HepG2 (cell line): ENCODE data around the gene CYTH2.

Source experiments
- ATF1 ChIP-seq: IDR thresholded peaks from 2 replicates; pipeline ENCODE4 v1.6.1; 2016; ENCODE audit warnings: mild to moderate bottlenecking, control low read depth
- CREB1 ChIP-seq, 2 experiments: fragments of 450-650 bp in 1 of 2; IDR thresholded peaks; 2 replicates each; pipeline ENCODE4 v1.6.1; 2016 to 2017; ENCODE audit warnings: control low read depth in 1 of 2, mild to moderate bottlenecking in 1 of 2, missing compliant biosample characterization in 1 of 2, missing genetic modification characterization in 1 of 2
- CTCF ChIP-seq: sonication (generic); formaldehyde crosslinking; IDR thresholded peaks from 2 replicates; pipeline ENCODE4 v1.5.0; 2020; ENCODE audit warnings: mild to moderate bottlenecking, missing genetic modification reagents, moderate library complexity
- DMAP1 ChIP-seq: IDR thresholded peaks from 2 replicates; pipeline ENCODE4 v1.6.1; 2016
- EZH2 ChIP-seq: conservative IDR thresholded peaks from 2 replicates; pipeline ENCODE4 v1.6.1; 2012; ENCODE audit warnings: mild to moderate bottlenecking, low read depth, low read length, moderate library complexity
- GABPB1 ChIP-seq: IDR thresholded peaks from 2 replicates; pipeline ENCODE4 v1.6.1; 2016; ENCODE audit warnings: mild to moderate bottlenecking, missing genetic modification reagents, moderate library complexity, missing compliant biosample characterization
- JUND ChIP-seq: sonication (generic); formaldehyde crosslinking; IDR thresholded peaks from 2 replicates; pipeline ENCODE4 v1.8.0; 2022; ENCODE audit warnings: mild to moderate bottlenecking, missing genetic modification reagents
- NONO ChIP-seq, 2 experiments: fragments of 450-650 bp in 1 of 2; sonication (generic) in 1 of 2; formaldehyde crosslinking in 1 of 2; IDR thresholded peaks in 1 of 2; conservative IDR thresholded peaks in 1 of 2; 2 replicates each; pipeline versions ENCODE4 v1.6.1 to v1.8.0; 2017 to 2022; ENCODE audit warnings: mild to moderate bottlenecking in 1 of 2, missing genetic modification reagents in 1 of 2, moderate library complexity in 1 of 2
- PHB2 ChIP-seq: fragments of 450-650 bp; IDR thresholded peaks from 2 replicates; pipeline ENCODE4 v1.6.1; 2018; ENCODE audit not compliant: partially characterized antibody
- POLR2A ChIP-seq, 2 experiments: IDR thresholded peaks; 2 replicates each; pipeline ENCODE4 v1.6.1; 2011; ENCODE audit warnings: low read depth in 2 of 2, low read length in 2 of 2, mild to moderate bottlenecking in 1 of 2, moderate library complexity in 1 of 2; ENCODE audit not compliant: insufficient read depth in 1 of 2
- REL ChIP-seq: sonication (generic); formaldehyde crosslinking; conservative IDR thresholded peaks from 2 replicates; pipeline ENCODE4 v1.8.0; 2022; ENCODE audit warnings: mild to moderate bottlenecking, missing genetic modification reagents, moderate library complexity
- REST ChIP-seq, 2 experiments: IDR thresholded peaks; 2 replicates each; pipeline ENCODE4 v1.6.1; 2011 to 2012; ENCODE audit warnings: low read length in 2 of 2, borderline replicate concordance in 1 of 2, low read depth in 1 of 2, mild to moderate bottlenecking in 1 of 2, moderate library complexity in 1 of 2
- SMC3 ChIP-seq: IDR thresholded peaks from 2 replicates; pipeline ENCODE4 v1.6.1; 2011; ENCODE audit warnings: low read length, improper control_type of control experiment
- ZNF530 ChIP-seq: sonication (generic); formaldehyde crosslinking; IDR thresholded peaks from 2 replicates; pipeline ENCODE4 v1.5.0; 2020; ENCODE audit warnings: low read depth, mild to moderate bottlenecking, missing genetic modification reagents

DNA sequence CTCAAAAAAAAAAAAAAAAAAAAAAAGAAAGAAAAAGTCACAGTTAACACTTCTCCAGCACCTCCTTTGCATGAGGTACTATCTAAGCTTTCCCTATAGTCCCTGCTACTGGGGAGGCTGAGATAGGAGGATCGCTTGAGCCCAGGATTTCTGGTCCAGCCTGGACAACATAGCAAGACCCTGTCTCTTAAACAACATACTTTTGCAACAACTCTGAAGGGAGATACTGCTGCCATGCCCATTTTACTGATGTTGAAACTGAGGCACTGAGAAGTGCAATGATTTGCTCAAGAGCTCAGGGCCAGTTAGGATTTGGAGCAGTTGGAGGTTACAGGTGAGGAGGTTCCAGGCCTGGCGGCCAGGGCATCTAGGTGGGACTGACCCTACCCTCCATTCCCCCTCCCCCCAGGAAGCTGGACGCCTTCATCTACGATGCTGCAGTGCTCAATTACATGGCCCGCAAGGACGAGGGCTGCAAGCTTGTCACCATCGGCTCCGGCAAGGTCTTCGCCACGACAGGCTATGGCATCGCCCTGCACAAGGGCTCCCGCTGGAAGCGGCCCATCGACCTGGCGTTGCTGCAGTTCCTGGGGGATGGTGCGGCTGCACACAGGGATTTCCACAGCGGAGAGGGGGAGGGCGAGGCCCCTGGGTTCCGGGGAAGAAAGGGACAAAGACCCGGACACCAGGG lies 27.7 kb upstream of the CYTH2 start:
- TF ChIP-seq SMC3 (no peak), ATF1 (CRISPR knock-in tag) (no peak), CTCF (CRISPR knock-in tag) (no peak), PHB2 (no peak), ZNF530 (no peak), POLR2A (IDR thresholded peaks at IDR 0.05; ENCODE audit: insufficient read depth in 1 of 2, low read depth in 2 of 2, low read length in 2 of 2) (no peak), REST (IDR thresholded peaks at IDR 0.05; ENCODE audit: borderline replicate concordance in 1 of 2, low read depth in 1 of 2, low read length in 2 of 2) (no peak), EZH2 (no peak), REL (CRISPR knock-in tag) (no peak), NONO (IDR thresholded peaks at IDR 0.05) (no peak), NONO (CRISPR knock-in tag; conservative IDR thresholded peaks at IDR 0.05) (no peak), JUND (CRISPR knock-in tag) (no peak), DMAP1 (CRISPR knock-in tag) (no peak), GABPB1 (CRISPR knock-in tag) (no peak), CREB1 (IDR thresholded peaks at IDR 0.05) (no peak), CREB1 (CRISPR knock-in tag; IDR thresholded peaks at IDR 0.05) (no peak)
